GM21447 (cell line): ENCODE data around the gene BRME1.
A peak's percentile ranks its signal among the peaks of the same experiment; 100 is the strongest.

Experiments used
- ATAC-seq: cut with Tn5 transposase; IDR thresholded peaks from one replicate; pipeline ENCODE4 v1.9.1; 2021; ENCODE audit not compliant: unreplicated experiment

Gene BRME1

DNA sequence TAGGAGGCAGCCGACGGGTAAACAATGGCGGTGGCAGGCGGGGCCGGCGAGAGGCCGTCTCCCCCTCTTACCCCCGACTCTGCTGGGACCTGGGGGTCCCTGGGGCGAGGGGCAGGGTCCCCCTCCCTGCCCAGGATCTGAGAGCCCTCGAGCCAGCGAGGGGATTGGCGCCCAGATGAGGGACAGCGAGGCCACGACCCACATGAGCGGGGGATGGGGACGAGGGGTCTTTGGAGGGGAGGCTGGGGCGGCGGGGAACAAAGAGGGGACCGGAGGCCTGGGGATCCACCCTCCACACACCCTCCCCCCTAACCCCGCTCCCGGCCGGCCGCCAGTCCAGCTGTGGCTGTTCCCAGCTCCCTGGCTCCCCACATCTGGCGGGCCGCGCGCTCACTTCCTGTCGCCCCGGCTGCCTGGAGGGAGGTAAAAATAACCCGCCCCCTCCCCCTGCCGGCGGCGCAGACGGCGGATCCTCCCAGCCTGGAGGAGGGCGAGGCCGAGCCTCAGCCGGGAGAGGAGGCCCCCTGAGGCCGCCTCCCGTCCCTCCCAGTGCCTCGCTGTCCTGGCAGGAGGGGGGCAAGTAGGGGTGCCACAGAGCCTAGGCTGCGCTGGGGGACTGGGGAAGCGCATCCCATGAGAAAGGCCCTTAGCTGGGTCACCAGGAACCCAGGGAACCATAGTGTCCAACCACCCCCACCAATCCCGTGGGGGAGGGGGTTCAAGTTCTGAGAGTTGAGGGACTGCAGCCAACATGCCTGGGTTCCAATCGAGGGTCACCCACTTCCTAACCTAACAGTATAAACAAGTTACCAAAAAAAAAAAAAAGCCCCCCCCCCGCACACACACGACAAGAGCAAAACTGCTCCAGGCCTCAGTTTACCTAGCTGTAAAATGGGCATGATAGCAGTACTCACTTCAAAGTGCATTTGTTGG is 58.2 kb downstream of the BRME1 start:
- ATAC-seq: peak; percentile 20

DNA sequence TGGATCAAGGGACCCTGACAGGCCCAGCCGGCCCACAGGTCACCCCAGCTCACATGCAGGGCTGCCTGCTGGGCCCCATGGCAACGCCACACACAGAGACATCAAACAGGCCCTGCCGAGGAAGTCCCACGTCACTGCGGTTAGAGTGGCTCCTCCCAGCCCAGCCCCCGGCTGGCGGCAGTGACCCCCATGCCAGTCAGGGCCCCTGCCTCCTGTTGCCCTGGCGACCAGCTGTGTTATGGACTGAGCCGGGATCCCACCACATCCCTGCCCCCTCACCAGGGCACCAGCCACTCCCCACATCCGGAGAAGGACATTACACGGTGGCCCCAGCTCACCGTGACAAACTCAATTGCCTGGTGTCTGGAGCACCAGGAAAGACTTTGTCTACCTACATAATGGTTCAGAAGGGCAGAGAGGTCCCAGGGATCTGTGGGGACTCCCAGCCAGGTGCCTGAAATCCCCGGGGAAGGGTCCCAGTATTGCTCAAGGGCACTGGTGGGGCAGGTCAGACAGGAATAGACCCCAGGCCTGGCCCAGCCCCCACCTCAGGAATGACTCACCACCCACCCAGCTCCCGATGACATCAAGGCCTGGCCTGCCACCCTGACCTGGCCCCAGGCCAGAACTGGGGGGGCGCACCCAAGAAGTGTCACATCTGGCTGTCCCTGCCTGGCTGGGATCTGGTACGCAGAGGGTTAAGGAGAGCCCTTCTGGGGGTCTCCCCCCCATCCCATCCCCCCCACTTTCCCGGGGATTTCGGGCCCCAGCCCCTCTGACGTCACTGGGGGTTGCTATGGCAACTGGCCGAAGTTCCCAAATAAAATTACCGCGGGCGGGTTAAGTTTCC is 59.1 kb downstream of the BRME1 start:
- peak; percentile 56 for ATAC-seq

DNA sequence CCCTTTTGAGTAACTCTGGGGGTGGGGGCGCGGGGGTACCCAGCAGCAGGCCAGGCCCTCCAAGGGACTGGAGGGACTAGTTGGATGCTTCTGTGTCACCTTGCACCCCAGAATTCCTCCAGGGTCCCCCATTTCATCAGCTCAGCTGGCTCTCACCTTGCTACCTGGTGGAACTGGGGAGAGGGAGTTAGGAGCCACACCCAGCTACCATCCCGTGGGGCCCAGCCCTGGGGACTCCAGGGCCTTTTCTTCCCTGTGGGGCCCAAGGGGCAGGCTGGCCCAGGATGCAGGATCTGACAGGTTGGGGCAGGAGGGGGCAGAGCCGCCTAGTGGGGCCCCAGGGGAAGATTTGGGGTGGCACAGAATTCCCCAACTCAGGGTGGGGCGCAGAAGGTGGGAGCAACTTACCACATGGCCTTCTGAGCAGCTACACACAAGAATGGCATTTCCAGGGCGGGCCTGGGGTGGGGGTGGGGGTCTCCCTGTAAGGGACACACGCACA is 61.7 kb downstream of the BRME1 start:
- ATAC-seq: no peak

DNA sequence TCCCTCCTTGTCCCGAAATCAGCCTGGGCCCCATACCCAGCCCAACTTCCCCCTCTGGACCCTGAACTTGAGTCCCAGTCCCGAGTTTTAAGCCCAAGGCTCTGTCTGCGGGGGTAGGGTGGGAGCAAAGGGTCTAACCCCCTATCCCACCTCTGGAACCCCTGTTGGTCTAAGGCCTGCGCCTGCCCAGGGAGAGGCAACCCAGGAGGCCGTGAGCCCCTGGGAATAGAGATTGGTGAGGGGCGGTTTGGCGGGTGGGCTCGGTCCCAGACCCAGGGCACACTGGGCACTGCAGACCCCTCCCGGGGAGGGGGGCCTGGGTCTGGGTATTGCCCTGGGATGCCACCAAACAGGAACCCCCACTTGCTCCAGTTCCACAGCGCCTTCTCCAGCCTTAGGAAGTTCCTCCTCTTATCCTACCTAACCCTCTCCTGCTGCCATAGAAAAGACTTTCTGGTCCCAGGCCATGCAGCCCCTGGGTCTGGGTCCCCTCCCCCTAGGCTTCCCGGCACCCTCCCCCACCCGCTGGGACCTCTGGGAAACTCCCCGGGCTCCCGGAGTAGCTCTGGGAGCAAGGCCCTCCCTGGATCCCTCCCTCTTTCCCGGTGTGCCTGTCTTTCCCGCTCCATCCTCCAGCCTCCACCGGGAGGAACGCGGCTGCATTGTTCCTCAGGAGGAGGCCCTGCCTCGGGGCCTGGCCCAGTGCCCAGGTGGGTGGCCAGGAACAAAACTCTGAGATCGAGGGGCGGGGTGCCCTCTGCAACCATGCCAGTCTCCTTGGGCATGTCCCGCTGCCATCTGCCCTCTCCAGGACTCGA is 62.6 kb downstream of the BRME1 start:
- no peak for ATAC-seq

DNA sequence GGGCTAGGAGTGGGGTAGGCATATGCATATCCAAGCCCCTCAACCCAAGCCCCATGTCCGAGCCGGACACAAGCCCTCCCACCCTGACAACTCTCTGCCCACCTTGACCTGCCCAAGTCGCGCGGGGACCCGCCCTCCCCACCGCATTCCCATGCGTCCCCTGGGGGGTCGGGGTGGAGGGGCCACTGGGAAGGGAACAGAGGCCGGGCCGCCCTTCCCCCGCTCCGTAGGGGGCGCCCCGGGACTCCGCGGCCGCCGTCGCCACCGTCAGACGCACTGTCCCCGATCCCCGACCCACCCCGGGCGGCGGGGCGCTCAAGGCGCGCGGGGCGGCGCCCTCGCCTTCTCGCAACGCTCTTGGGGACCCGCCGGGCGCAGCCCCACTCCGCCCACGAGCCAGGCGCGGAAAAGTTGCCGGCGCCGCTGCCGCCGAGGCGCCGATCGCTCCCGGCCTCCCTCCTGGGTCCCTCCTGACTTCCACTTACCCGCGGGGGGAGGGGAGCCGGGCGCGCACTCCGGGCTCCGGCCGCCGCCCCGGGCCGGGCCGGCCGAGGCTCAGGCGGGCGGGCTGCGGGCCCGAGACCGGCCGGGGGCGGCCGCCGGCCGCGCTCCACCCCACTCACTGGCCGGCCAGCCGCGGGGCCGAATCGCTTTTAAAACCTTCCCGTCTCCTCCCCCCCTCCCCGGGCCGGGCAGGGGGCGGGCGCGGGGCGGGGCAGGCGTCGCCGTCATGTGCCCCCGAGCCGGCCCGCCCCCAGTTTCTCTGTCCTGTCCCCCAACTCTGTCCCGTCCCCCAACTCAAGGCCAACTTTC is 63.4 kb downstream of the BRME1 start:
- no peak for ATAC-seq

DNA sequence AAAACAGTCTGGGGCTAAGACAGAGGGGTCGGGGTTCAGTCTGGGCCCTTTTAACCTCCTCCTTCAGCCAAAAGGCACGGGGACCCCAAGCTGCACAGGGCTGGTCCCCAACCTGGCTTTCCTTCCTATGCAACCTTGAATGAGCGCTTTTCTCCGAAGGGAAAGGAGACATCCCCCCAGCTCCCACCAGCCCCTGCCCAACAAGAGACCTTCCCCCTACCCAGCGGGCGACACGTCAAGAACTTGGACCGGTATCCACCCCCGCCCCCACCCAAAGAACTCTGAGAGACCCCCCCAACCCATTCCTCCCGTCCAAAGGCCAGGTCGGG is 64.0 kb downstream of the BRME1 start:
- no peak for ATAC-seq

DNA sequence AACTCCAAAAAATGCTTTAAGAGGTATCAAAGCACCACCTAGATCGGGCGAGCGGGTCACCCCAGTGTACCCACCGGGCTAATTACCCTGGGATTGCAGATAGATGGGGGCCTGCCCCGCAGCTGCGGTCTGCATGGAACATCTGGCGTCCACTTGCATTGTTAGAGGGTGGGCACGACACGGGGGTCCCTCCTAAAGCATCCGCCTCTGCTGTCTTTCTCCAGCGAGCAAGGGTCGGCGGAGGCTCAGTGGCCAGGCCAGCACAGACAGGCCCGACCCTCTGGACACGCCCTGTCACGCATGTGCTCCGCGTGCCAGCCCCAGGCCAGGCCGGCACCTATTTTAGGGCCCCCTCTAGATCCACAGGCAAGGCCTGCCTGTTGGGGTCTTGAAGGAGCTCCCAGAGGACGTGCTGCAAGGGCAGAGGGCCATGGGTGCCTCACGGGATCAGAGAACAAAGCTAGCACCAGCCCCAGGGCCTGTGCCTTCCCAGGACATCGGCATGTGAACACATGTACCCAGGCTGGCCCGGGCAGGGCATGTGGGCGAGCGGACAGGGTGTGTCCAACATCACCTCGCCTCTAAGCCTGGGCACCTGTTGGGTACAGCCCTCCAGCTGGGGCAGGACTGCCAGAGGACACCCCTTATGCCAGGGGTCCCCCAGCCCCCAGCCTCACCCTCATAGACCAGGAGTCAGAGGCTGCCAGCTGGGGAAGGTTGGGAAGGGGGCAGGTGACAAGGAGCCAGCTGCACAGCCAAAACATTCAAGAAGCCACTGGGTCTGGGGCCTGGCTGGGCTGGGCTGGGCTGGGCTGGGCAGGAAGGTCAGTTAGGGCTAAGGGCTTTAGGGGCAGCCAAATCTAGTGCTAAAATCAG is 64.6 kb downstream of the BRME1 start:
- no peak for ATAC-seq

DNA sequence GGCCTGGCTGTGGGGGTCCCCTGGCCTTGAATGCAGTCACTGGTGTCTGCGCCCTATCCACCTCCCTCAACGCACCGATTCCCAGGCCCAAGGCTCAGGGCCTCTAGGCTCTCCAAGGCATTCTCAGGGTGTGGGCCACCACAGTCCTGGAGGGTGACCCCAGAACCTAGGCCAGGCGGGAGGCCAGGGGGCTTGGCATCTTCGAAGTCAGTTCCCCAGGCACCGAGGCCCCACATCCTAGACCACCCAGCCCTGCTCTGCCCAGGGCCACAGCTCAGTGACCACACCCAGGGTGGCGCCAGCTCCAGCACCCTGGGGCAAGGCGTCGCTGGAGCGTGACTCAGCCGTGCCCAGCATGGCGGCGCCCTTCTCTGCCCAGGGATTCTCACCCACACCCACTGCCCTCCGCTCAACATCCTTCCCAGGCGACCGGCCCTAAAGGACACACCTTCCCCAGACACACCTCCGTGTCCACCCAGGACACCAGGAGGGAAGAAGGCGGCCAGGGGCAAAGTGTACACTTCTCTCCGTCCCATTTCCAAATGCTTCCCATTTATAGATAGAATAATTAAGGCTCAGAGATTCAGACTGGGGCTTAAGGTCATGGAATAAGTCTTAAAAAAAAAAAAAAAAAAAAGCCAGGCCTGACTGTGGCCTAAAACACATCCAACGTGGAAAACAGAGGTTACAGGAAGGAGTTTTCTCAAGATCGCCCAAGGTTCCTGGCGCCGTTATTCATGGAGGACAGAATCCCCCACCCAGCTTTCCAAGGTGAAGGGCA is 65.4 kb downstream of the BRME1 start:
- ATAC-seq: no peak

DNA sequence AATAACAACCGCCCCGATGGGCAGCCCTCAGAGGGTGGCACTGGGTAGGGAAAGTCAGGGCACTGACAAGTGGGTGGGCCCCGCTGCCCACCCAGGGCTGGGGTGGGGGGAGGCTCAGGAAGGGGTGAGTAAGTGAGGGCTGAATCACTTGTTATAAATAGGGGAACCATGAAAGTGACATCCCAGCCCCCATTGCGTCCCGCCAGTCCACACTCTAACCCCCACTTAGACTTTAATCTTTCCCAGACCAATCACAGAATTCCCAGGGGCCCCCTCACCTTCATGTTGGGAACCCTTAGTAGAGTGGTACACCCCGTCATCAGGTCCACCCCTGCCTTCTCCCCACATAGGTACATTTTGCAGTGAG is 66.0 kb downstream of the BRME1 start:
- no peak for ATAC-seq

DNA sequence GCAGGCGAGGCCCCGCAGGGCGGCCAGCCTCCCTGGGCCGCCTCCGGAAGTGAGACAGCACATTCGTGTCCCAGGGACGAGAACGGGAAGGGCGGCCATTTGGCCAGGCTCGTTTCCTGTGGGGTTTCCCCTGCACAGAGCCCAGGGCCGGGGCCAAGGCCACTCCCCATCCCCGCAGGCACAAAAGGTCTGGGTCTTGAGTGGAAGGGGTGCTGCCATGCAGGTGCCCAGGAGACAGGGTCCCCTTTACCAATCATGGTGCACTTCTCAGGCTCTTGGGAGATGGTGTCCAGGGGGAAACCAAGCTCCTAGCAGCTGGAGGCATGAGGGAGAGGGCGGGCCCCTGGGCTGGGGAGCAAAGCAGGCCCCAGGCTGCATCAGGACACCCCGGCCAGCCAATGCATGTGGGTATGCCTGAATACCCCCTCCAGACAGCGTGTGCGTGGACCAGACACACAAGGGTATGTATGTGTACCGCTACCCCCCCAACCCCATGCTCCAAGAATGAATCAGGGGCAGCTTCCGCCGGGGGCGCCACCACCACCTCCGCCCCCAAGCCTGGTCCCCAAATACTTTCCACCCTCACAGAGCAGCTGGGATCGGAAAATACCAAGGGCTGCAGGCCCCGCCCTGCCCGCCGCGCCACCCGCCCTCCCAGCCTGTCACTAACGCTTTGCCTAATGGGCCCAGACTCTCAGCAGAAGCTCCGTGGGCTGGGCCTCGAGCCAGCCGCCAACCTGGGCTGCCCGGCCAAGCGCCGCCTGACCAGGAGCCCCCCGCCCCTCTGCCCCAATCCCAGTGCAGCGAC is 66.6 kb downstream of the BRME1 start:
- peak; percentile 40 for ATAC-seq

DNA sequence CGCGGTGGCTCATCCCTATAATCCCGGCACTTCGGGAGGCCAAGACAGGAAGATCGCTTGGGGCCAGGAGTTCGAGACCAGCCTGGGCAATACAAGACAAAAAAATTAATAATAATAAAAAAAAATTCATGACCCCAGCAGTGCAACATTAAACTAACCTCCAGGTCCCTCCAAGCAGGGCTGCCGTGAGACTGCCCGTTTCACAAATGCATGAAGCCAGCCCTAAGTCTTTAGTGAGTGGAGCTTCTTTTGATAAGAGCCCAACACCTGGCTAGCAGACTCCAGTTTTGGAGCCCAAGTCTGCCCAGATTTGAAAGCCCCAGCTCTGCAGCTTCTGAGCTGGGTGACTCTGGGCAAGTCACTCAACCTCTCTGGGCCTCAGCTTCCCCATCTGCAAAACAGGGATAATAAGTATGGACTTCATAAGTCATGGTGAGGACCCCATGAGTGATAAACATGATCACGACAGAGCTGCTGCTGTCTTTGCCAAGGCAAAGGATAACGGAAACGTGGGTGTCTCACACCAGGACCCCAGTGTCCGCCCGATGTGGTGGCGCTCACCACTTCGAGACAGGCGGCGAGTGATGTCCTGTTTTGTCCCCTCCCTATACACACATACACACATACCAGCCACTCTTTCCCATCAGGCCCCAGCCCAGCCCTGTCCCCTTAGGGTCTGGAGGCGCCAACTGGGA is 67.3 kb downstream of the BRME1 start:
- no peak for ATAC-seq

DNA sequence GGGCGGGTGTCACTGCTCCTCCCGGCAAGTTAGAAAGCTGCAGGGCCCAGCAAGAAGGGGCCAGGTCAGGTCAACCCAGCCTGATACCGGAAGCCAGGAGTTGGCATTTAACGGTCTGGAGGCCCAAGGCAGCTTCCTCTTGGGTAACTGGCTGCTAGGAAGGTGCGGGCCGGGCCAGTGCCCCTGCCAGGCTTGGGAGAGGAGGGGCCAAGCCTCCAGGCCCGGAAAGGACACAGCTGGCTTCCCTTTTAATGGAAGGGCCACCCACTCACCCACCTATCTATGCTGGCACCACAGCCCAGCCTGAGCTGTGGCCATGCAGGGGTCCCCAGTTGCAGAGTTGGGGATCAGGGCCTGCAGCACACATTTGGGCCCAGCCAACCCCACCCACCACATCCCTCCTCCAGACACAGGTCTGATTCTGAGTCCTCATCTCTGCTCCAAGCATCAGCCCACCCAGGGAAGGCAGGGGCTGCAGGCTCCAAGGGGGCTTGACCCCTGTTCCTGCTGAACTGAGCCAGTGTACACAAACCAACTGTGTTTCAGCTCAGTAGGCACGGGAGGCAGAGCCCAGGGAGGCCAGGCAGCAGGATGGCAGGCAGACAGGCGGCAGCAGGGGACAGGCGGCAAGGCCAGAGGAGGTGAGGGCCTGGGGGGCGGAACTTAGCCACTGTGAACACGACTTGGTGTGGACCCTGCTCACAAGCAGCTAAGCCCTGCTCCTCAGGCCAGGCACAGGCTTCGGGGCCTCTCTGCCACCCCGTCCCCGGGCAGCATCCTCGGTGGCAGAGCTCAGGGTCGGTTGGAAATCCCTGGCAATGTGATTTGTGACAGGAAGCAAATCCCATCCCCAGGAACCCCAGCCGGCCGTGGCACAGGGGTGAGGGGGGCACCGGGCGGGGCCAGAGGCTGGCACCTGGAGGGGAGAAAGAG is 69.9 kb downstream of the BRME1 start:
- no peak for ATAC-seq

DNA sequence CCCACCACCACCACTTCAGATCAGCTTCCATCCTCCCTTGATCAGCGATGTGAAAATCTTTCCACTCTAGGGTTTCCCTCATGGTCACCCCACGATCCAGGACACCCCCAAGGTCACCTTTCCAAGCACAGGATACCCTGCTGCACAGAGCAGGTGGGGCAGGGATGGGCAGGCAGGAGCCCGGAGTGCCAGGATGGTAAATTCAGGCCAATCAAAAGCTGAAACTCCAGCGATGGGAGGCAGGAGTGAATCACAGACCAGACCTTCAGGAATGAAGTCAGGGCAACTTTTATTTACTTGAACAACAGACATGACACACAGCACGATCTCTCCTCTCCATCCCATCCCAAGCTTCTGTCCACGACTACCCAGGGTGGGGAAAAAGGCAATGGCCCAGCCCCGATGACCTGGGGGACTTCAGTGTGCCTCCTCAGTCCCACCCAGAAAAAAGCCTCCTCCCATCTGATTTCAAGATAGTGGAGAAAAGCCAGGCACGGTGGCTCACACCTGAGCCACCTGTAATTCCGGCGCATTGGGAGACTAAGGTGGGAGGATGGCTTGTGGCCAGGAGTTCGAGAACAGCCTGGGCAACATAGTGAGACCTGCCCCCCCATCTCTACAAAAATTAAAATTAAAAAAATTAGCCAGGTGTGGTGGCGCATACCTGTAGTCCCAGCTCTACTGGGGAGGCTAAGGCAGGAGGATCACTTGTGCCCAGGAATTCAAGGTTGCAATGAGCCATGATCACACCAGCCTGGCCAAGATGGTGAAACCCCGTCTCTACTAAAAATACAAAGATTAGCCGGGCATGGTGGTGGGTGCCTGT is 71.5 kb downstream of the BRME1 start:
- ATAC-seq: no peak

DNA sequence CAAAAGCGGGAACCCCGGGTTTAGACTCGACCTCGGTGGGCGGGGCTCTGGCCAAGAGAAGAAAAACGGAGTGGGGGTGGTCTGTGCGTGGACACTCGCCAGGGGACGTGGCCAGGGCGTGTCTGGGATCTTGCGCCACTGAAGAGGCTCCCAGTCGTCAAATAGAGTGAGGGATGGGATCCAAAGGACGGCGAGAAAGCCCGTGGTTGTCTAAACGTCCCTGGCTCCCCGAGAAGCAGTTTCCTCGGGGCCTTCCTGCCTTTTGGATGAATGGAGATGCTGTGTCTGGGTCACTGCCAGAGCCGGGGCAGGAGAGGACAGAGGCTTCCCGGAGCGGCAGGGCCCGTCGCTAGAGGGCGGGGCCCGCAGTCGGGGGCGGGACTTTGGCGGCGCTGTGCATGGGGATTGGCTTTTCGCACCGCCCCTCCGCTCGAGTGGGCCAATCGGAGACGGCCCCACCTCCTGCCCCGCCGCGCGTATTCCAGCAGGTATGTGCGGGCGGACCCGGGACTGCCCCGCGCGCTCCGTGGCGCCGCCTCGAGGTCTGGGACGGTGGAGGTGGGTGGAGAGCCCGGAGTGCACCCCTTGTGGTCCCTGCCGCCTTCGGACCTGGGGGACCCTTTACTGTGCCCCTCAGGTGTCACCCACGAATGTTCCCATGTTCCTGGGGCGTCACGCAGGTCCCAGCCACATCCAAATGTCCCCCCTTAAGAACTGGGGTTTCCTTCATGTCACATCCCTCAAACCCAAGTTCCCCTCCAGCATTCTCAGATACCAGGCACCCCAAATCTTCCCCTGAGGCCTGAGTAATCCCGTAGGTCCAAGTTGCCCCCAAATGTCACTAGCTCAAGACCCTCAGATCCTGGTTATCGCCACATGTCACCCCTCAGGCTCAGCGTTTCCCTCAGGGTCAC is 72.3 kb downstream of the BRME1 start:
- peak; percentile 70 for ATAC-seq
